ENCODE results near the gene FARSA.

DNA sequence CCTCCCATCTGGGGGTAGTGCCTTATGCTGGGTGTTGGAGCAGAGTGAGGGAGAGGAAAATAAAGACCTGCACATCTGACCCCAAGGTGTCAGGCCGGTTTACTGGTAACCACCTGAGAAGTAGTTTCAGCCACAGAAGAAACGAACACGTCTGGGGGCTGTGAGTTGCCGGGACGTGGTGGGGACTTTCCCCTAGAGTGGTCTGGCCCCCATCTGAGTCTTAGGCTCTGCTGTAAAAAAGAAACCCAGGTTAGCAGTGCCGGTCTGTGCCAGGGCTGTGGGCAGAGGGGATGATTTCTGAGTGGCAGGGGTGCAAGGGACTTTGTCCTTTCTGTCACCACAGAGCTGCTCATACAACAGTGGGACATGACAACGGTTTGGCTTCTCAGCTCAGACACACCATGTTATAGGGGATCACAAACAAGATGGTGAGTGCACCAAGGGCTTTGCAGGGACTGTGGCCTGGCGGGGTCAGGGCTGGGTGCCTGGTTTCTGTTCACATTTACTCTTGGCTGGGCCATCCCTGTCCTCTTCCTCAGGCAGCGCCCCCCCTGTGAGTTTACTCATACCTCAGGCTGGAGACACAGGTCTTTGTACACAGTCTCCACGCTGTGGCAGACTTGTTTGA is 33.5 kb downstream of the FARSA start:
- TF ChIP-seq, protein P1, sequence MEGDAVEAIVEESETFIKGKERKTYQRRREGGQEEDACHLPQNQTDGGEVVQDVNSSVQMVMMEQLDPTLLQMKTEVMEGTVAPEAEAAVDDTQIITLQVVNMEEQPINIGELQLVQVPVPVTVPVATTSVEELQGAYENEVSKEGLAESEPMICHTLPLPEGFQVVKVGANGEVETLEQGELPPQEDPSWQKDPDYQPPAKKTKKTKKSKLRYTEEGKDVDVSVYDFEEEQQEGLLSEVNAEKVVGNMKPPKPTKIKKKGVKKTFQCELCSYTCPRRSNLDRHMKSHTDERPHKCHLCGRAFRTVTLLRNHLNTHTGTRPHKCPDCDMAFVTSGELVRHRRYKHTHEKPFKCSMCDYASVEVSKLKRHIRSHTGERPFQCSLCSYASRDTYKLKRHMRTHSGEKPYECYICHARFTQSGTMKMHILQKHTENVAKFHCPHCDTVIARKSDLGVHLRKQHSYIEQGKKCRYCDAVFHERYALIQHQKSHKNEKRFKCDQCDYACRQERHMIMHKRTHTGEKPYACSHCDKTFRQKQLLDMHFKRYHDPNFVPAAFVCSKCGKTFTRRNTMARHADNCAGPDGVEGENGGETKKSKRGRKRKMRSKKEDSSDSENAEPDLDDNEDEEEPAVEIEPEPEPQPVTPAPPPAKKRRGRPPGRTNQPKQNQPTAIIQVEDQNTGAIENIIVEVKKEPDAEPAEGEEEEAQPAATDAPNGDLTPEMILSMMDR (IDR thresholded peaks at IDR 0.05): no peak
- no peak for TF ChIP-seq POLR2A (IDR thresholded peaks at IDR 0.05)
